DOHH2 (cell line): Measurements from ENCODE around the gene ZBTB40.

Experiments
- H3F3A ChIP-seq: fragments of 200-600 bp; sonication (generic), shearing (Covaris generic); 2 replicates; pipeline ENCODE4 v1.6.0; 2016; ENCODE audit warnings: antibody characterized with exemption, mild to moderate bottlenecking; ENCODE audit not compliant: control insufficient read depth, insufficient read depth
- H3K27ac ChIP-seq: fragments of 200-600 bp; sonication (generic); 2 replicates; pipeline ENCODE4 v1.5.1; 2014; ENCODE audit warnings: low read depth, mild to moderate bottlenecking, low read length, moderate library complexity
- H3K27me3 ChIP-seq: fragments of 200-600 bp; sonication (generic); 2 replicates; pipeline ENCODE4 v1.6.1; 2014; ENCODE audit warnings: mild to moderate bottlenecking, low read length, mixed read lengths; ENCODE audit not compliant: control insufficient read depth
- H3K36me3 ChIP-seq: fragments of 200-600 bp; sonication (generic); 2 replicates; pipeline ENCODE4 v1.6.1; 2014; ENCODE audit warnings: mild to moderate bottlenecking, low read length, moderate library complexity, mixed read lengths; ENCODE audit not compliant: control insufficient read depth
- H3K4me1 ChIP-seq: fragments of 200-600 bp; sonication (generic); 2 replicates; pipeline ENCODE4 v1.6.1; 2014; ENCODE audit warnings: mild to moderate bottlenecking, low read length, mixed read lengths; ENCODE audit not compliant: control insufficient read depth
- H3K4me2 ChIP-seq: fragments of 200-600 bp; sonication (generic); 2 replicates; pipeline ENCODE4 v1.6.0; 2014; ENCODE audit warnings: mild to moderate bottlenecking, low read length, moderate library complexity
- H3K4me3 ChIP-seq: fragments of 200-600 bp; sonication (generic); 2 replicates; pipeline ENCODE4 v1.5.1; 2014; ENCODE audit warnings: mild to moderate bottlenecking, low read length, mixed read lengths
- H3K79me2 ChIP-seq: fragments of 200-600 bp; sonication (generic); 2 replicates; pipeline ENCODE4 v1.6.1; 2014; ENCODE audit warnings: mild to moderate bottlenecking, low read length, mixed read lengths; ENCODE audit not compliant: control insufficient read depth
- H3K9me2 ChIP-seq: fragments of 200-600 bp; sonication (generic); replicated peaks from 2 replicates; pipeline ENCODE4 v1.6.1; 2014; ENCODE audit warnings: mild to moderate bottlenecking, low read length, mixed read lengths; ENCODE audit not compliant: control insufficient read depth
- H3K9me3 ChIP-seq: fragments of 200-600 bp; sonication (generic); 2 replicates; pipeline ENCODE4 v1.6.1; 2014; ENCODE audit warnings: antibody characterized with exemption, low read length, mixed read lengths; ENCODE audit not compliant: control insufficient read depth, insufficient read depth
- H4K20me1 ChIP-seq: fragments of 200-600 bp; sonication (generic); 2 replicates; pipeline ENCODE4 v1.6.0; 2014; ENCODE audit warnings: low read depth, mild to moderate bottlenecking, antibody characterized with exemption, low read length, moderate library complexity; ENCODE audit not compliant: control insufficient read depth, insufficient read depth
- EZH2phosphoT487 ChIP-seq: fragments of 200-600 bp; sonication (generic); IDR thresholded peaks from 2 replicates; pipeline ENCODE4 v1.6.1; 2017; ENCODE audit warnings: borderline replicate concordance, mild to moderate bottlenecking, antibody characterized with exemption, low read length, moderate library complexity, mixed read lengths
- TF ChIP-seq, protein P1 (sequence below): fragments of 200-600 bp; sonication (generic); IDR thresholded peaks from one replicate; pipeline ENCODE4 v1.5.1; 2014; ENCODE audit warnings: antibody characterized with exemption, mild to moderate bottlenecking, low read depth, low read length; ENCODE audit not compliant: poor library complexity, severe bottlenecking

Gene ZBTB40

DNA sequence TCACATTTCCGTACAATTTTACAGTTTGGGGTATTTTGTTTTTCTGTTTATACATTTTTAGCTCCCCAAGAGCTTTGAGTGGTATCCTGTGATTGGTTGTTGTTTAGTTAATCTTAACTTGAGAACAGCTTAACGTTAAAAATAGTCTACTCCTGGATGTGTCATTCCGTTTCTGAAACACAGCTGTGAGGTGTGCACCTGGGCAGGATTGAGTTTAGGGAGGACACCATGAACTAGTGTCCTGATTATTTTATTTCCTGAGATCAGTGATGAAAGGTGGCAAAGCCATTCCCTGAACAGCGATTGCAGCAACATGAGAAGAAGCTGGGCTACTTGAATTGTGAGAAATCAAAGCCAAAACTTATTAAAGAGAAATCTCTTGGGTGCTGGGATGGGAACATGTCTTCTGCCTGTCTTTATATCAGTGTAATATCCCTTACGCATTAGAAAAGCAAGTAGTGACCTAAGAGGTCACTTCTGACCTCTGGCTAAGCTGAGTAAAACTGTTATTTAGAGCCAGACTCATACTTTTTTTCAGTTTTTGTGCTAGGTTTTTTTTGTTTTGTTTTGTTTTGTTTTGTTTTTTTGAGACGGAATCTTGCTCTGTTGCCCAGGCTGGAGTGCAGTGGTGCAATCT, 43.4 kb downstream of the ZBTB40 start:
- no peaks in the 10 kb centered on the region for H4K20me1 ChIP-seq
- no peak for TF ChIP-seq EZH2phosphoT487
- TF ChIP-seq, protein P1, sequence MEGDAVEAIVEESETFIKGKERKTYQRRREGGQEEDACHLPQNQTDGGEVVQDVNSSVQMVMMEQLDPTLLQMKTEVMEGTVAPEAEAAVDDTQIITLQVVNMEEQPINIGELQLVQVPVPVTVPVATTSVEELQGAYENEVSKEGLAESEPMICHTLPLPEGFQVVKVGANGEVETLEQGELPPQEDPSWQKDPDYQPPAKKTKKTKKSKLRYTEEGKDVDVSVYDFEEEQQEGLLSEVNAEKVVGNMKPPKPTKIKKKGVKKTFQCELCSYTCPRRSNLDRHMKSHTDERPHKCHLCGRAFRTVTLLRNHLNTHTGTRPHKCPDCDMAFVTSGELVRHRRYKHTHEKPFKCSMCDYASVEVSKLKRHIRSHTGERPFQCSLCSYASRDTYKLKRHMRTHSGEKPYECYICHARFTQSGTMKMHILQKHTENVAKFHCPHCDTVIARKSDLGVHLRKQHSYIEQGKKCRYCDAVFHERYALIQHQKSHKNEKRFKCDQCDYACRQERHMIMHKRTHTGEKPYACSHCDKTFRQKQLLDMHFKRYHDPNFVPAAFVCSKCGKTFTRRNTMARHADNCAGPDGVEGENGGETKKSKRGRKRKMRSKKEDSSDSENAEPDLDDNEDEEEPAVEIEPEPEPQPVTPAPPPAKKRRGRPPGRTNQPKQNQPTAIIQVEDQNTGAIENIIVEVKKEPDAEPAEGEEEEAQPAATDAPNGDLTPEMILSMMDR = no peak

DNA sequence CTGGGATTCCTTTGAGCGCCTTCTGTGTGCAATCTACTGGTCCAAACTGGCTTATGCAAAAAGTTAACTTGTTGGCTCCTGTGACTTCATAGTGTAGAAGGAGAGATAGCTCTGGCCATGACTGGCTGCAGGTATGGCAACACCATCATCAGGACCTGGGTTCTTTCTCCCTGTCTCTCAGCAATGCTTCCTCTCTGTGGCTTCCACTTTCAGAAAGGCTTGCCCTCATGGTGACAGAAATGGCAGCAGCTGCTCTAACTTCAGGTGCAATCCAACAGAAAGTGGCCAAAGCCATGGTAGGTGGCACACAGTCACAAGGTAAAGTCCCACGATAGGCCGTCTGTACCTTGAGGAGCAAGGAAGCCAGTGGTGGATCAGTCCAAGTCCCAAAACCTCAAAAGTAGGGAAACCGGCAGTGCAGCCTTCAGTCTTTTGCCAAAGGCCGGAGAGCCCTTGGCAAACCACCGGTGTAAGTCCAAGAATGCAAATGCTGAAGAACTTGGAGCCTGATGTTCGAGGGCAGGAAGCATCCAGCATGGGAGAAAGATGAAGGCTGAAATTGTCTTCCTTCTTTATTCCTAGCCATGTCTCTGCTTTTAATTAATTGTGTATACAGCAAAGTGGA, 45.0 kb downstream of the ZBTB40 start:
- no peaks in the 10 kb centered on the region for H3K27me3 ChIP-seq
- no peaks in the 10 kb centered on the region for H3K4me1 ChIP-seq
- H3K27ac ChIP-seq = no peak overlapping the region
- no peak overlapping the region for H3K4me2 ChIP-seq
- H4K20me1 ChIP-seq = no peaks in the 10 kb centered on the region
- H3K36me3 ChIP-seq = peaks cover 3% of the 10 kb centered on the region; the same call in 1 of the 2 replicates
- TF ChIP-seq EZH2phosphoT487 = no peak
- TF ChIP-seq, protein P1 = no peak
- H3K9me2 ChIP-seq = no peaks in the 10 kb centered on the region
- no peaks in the 10 kb centered on the region for H3K9me3 ChIP-seq
- H3K79me2 ChIP-seq = no peaks in the 10 kb centered on the region; the same call in 1 of the 2 replicates
- no peak overlapping the region for H3K4me3 ChIP-seq
- H3F3A ChIP-seq = no peaks in the 10 kb centered on the region

More for the DNA sequence above, 43.4 kb downstream of the ZBTB40 start:
- Histone ChIP-seq H3K9me2 (no peaks in the 10 kb centered on the region), H3K27ac (no peak overlapping the region), H3F3A (no peaks in the 10 kb centered on the region), H3K79me2 (no peaks in the 10 kb centered on the region; the same call in 1 of the 2 replicates), H3K4me3 (no peak overlapping the region), H3K27me3 (no peaks in the 10 kb centered on the region), H3K9me3 (no peaks in the 10 kb centered on the region), H3K36me3 (peaks cover 6% of the 10 kb centered on the region; the same call in 1 of the 2 replicates), H3K4me1 (no peaks in the 10 kb centered on the region), H3K4me2 (no peak overlapping the region)

DNA sequence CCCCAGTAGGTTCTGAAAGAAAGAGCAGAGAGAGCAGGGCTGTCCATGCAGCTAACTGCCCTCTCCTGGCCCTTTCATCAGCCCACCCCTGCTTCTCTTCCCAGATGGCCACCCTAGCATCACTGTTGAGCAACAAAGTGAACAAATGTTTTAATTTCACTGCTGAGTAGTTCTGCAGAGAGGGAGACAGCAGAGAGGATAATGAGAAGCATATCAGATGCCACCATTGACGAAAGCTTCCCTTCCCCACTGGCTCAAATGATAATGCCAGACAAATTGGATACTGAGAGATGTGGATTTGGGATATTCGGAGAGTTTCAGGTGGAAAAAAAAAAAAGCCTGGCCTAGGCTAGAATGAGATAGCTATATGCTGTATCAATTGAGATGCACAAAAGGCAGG, 46.8 kb downstream of the ZBTB40 start:
- TF ChIP-seq, protein P1 = no peak
- no peak for TF ChIP-seq EZH2phosphoT487
- no peaks in the 10 kb centered on the region for H3K27me3 ChIP-seq
- H3K79me2 ChIP-seq = no peaks in the 10 kb centered on the region; the same call in 1 of the 2 replicates
- no peaks in the 10 kb centered on the region for H3K4me1 ChIP-seq
- H3K36me3 ChIP-seq = no peaks in the 10 kb centered on the region; the same call in 1 of the 2 replicates
- H3F3A ChIP-seq = no peaks in the 10 kb centered on the region
- H4K20me1 ChIP-seq = no peaks in the 10 kb centered on the region
- no peaks in the 10 kb centered on the region for H3K9me2 ChIP-seq
- H3K9me3 ChIP-seq = no peaks in the 10 kb centered on the region
- no peak overlapping the region for H3K4me2 ChIP-seq
- no peak overlapping the region for H3K4me3 ChIP-seq
- no peak overlapping the region for H3K27ac ChIP-seq
